Right lobe of liver (tissue), 4 donors: ENCODE measurements around the gene TNS4.

Source experiments
- CTCF ChIP-seq, 4 donors: fragments of 200-600 bp in 3 of 4; fragments of 450-650 bp in 1 of 4; IDR thresholded peaks; one replicate each; pipeline versions ENCODE4 v1.5.1 to v1.8.0; 2016 to 2022; ENCODE audit warnings: antibody characterized with exemption in 4 of 4, mild to moderate bottlenecking in 2 of 4
- POLR2A ChIP-seq: fragments of 450-650 bp; IDR thresholded peaks from one replicate; pipeline ENCODE4 v1.6.1; 2017; ENCODE audit warnings: antibody characterized with exemption, mild to moderate bottlenecking
- donor health status: DM: no; HTN: no; CAD: no.
- donor health status: DM: no; HTN: no; CAD: no.
- donor health status: DM: no; HTN: yes; CAD: no.

- TF ChIP-seq CTCF (IDR thresholded peaks at IDR 0.05), result no peak
- TF ChIP-seq POLR2A, result no peak
Observed at GRCh38 chr17:40514013-40514875, 12.8 kb upstream of the TNS4 start.
